Medulla oblongata (tissue), 1 donor: ENCODE results near the gene FAF2.
"Not testable (repeated sequence)": the region's sequence is repeated elsewhere in the genome, so short reads cannot be mapped to it uniquely, and the experiment has no call there.

Source experiments
- DNase-seq: peaks from one replicate; pipeline ENCODE4 v3.0.0-alpha.2; 2015; ENCODE audit errors: extremely low spot score

FAF2 gene

GRCh38 chr5:176542596-176543427 is 94.6 kb downstream of the FAF2 start:
- DNase-seq: peak; percentile 22

GRCh38 chr5:176543428-176544182 is 95.4 kb downstream of the FAF2 start:
- DNase-seq: peak; percentile 54

GRCh38 chr5:176545388-176545736 is 97.2 kb downstream of the FAF2 start:
- no peak for DNase-seq

- no peak for DNase-seq
These were observed 97.7 kb downstream of the FAF2 start for GRCh38 chr5:176545737-176546509.

- DNase-seq: no peak
These were observed 99.6 kb downstream of the FAF2 start for GRCh38 chr5:176547802-176548201.

GRCh38 chr5:176548967-176549444 is 100.8 kb downstream of the FAF2 start, which contains the start of gene CDHR2:
Gene CDHR2, plus strand, starts transcription at chr5:176549342. Its CDS starts 16,011 bp downstream, at chr5:176565353.
- DNase-seq: no peak

- no peak for DNase-seq
These were observed 101.7 kb downstream of the FAF2 start for GRCh38 chr5:176549871-176550270.

- no peak for DNase-seq
These were observed 102.2 kb downstream of the FAF2 start for GRCh38 chr5:176550275-176550831.

- not testable (repeated sequence) for DNase-seq
These were observed 102.8 kb downstream of the FAF2 start for GRCh38 chr5:176550937-176551336.

GRCh38 chr5:176552332-176552869 is 104.2 kb downstream of the FAF2 start:
- DNase-seq: no peak

- no peak for DNase-seq
These were observed 105.3 kb downstream of the FAF2 start for GRCh38 chr5:176553260-176554085.

- no peak for DNase-seq
These were observed 109.7 kb downstream of the FAF2 start for GRCh38 chr5:176557846-176558245.
